SK-N-MC (cell line): ENCODE data around the gene GPR62.

Source experiments
- EZH2 ChIP-seq: fragments of 200-600 bp; sonication (generic); IDR thresholded peaks from one replicate; pipeline ENCODE4 v1.6.1; 2017; ENCODE audit warnings: antibody characterized with exemption
- POLR2AphosphoS5 ChIP-seq: IDR thresholded peaks from 2 replicates; pipeline ENCODE4 v1.6.1; 2012; ENCODE audit warnings: mild to moderate bottlenecking, low read depth, low read length, borderline replicate concordance

DNA sequence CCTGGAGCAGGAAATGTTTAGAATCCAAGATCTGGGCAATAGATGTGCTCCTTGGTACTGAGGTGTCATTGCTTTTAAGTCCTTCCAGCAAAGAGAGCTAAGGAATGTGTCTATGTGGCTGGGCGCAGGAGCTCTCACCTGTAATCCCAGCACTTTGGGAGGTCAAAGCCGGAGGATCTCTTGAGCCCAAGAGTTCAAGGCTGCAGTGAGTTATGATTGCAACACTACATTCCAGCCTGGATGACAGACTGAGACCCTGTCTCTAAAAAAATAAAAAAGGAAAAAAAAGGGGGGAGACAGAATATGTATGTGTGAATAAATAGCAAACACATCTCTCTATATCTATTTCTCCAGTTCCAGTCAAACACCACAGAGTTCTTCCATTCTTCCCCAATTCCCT, 4.3 kb upstream of the GPR62 start:
- TF ChIP-seq POLR2AphosphoS5 (no peak), EZH2 (no peak)
